ENCODE results near the gene FBXO38. TPM values are rescaled to one million over a fixed set of nuclear protein-coding genes. Genes with fewer than 3 reads are reported as not detected.

Gene FBXO38
- total RNA-seq, 1 donor from 2014 or later: 65.0 TPM

DNA sequence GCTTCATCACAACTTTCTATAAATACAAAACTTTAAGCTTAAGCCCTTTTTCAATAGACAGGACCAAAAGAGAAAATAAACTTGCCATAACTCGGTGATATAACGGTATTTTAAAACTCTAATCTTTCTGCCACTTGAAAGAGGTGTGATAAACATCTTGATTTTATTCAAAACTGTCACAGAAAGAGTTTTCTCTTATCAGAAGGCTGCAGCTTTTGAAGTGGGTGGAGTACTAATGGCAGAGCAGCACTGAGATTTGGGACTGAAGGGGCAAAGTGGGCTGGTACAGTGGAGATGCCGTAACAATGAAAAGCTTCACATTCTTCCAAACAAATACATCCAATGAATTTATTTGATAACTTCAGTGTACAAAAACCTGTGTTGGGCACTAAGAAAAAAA is 92.5 kb downstream of the FBXO38 start:
- peaks cover 6% of the 10 kb centered on the region for H3K4me1 Mint-ChIP-seq (ENCODE audit: low read depth)
- no peak for DNase-seq (ENCODE audit: low spot score, unreplicated experiment)
- H3K9me3 Mint-ChIP-seq (ENCODE audit: low read depth): no peaks in the 10 kb centered on the region
- H3K27me3 Mint-ChIP-seq: peaks cover 2% of the 10 kb centered on the region
- H3K36me3 Mint-ChIP-seq (ENCODE audit: insufficient read depth): no peaks in the 10 kb centered on the region
- H3K27ac Mint-ChIP-seq: no peak overlapping the region
- H3K4me3 Mint-ChIP-seq (ENCODE audit: low read depth): no peak overlapping the region
- TF ChIP-seq, protein P1, sequence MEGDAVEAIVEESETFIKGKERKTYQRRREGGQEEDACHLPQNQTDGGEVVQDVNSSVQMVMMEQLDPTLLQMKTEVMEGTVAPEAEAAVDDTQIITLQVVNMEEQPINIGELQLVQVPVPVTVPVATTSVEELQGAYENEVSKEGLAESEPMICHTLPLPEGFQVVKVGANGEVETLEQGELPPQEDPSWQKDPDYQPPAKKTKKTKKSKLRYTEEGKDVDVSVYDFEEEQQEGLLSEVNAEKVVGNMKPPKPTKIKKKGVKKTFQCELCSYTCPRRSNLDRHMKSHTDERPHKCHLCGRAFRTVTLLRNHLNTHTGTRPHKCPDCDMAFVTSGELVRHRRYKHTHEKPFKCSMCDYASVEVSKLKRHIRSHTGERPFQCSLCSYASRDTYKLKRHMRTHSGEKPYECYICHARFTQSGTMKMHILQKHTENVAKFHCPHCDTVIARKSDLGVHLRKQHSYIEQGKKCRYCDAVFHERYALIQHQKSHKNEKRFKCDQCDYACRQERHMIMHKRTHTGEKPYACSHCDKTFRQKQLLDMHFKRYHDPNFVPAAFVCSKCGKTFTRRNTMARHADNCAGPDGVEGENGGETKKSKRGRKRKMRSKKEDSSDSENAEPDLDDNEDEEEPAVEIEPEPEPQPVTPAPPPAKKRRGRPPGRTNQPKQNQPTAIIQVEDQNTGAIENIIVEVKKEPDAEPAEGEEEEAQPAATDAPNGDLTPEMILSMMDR (IDR thresholded peaks at IDR 0.05; ENCODE audit: unreplicated experiment): no peak

DNA sequence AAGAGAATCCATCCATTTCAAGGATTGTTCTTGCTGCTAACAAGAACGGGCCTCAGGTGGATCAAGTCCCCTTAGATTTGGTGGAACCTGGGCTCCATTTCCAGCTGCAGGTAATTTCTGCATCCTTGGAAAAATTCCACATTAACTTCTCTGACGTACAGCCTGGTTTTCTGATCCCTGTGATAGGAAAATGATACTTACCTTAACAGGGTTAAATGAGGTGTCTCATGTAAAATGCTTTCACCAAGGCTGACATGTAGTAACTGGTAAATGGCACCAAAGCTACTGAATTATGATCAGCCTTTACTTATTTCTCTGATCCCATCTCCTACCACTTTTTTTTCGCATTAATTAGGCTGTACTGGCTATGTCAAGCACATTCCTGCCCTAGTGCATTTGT is 93.7 kb downstream of the FBXO38 start:
- peaks cover 6% of the 10 kb centered on the region for H3K4me1 Mint-ChIP-seq (ENCODE audit: low read depth)
- peaks cover 12% of the 10 kb centered on the region for H3K27me3 Mint-ChIP-seq
- DNase-seq (ENCODE audit: low spot score, unreplicated experiment): no peak
- H3K9me3 Mint-ChIP-seq (ENCODE audit: low read depth): no peaks in the 10 kb centered on the region
- no peak overlapping the region for H3K27ac Mint-ChIP-seq
- H3K4me3 Mint-ChIP-seq (ENCODE audit: low read depth): no peak overlapping the region
- no peaks in the 10 kb centered on the region for H3K36me3 Mint-ChIP-seq (ENCODE audit: insufficient read depth)
- TF ChIP-seq, protein P1 (IDR thresholded peaks at IDR 0.05; ENCODE audit: unreplicated experiment): no peak

DNA sequence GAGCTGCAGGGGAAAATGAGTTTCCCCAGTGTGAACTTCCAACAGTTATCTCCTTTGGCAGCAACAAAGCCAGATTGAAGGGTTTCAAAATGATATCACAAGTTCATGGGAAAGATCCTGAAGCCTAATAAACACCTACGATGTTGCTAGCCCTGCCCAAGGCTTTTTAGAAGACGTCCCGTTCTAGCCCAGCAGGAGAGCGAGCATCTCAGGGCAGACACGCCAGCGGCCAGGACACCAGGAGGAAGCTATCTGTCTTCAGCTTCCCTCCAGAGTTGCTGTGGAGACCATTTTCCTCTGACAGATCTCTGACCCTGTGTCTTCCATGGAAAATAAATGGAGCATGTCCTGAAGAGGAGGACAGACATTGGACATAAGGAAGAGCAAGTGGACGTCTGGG is 98.4 kb downstream of the FBXO38 start:
- Mint-ChIP-seq H3K27me3 (peaks cover 47% of the 10 kb centered on the region), H3K9me3 (ENCODE audit: low read depth) (no peaks in the 10 kb centered on the region), H3K27ac (no peak overlapping the region), H3K4me3 (ENCODE audit: low read depth) (no peak overlapping the region), H3K4me1 (ENCODE audit: low read depth) (peaks cover 3% of the 10 kb centered on the region), H3K36me3 (ENCODE audit: insufficient read depth) (no peaks in the 10 kb centered on the region)
- no peak for DNase-seq (ENCODE audit: low spot score, unreplicated experiment)
- TF ChIP-seq, protein P1 (IDR thresholded peaks at IDR 0.05; ENCODE audit: unreplicated experiment): no peak

DNA sequence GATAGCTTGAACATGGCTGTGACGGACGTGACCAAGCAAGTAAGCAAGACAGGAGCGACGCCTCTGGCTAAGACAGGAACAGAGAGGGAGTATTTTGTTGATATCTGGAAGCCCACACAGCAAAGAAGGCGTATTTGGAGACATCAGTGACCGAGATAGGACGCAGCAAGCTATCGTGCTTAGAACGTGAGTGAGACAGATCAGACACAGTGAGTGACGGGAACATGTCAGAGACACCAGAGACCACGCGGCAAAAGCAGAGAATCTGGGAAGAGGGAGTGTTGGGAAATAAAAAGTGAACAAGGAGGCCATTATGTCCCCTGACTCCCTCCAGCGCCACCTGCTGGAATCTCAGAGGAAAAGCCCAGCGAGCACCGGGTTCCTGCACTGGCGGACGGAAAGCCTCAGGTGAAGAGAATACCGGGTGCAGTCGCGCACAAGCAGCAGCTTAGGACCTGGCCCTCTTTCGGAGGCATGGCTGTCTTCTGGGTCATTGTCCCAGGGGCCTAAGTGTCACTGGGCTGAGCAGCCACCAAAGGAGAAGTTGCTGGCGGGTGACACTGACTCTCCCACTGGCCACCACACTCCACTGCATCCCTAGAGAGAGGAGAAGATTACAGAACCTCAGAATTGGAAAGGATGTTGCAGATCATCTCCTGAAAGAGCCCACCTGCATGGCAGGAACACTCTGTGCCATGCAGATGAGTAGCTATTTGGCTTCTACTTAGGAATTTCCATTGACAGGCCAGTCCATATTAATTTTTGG is 99.1 kb downstream of the FBXO38 start:
- Mint-ChIP-seq H3K36me3 (ENCODE audit: insufficient read depth) (no peaks in the 10 kb centered on the region), H3K4me1 (ENCODE audit: low read depth) (no peaks in the 10 kb centered on the region), H3K4me3 (ENCODE audit: low read depth) (no peak overlapping the region), H3K9me3 (ENCODE audit: low read depth) (no peaks in the 10 kb centered on the region), H3K27ac (no peak overlapping the region), H3K27me3 (peaks cover 53% of the 10 kb centered on the region)
- DNase-seq (ENCODE audit: low spot score, unreplicated experiment): peak; percentile 44
- TF ChIP-seq, protein P1 (IDR thresholded peaks at IDR 0.05; ENCODE audit: unreplicated experiment): peak; percentile 72

DNA sequence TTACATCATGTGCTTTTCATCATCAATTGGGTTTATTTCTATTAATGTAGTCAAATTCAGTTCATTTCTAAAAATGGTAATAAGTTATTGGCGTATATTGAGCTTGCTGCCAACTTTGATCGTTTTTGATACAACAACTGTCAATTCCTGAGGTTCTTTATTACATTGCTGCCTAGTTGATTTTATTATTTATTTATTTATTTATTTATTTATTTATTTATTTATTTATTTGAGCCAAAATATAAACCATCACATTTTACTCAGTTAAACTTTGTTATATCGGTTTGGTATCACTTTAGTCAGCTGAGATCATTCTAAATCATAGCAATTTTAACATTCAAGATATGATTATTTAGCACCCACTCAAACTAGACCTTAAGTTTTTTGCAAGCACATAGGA is 100.0 kb downstream of the FBXO38 start:
- Mint-ChIP-seq H3K4me1 (ENCODE audit: low read depth) (peaks cover 2% of the 10 kb centered on the region), H3K27me3 (peaks cover 53% of the 10 kb centered on the region), H3K36me3 (ENCODE audit: insufficient read depth) (no peaks in the 10 kb centered on the region), H3K27ac (no peak overlapping the region), H3K4me3 (ENCODE audit: low read depth) (no peak overlapping the region), H3K9me3 (ENCODE audit: low read depth) (no peaks in the 10 kb centered on the region)
- TF ChIP-seq, protein P1 (IDR thresholded peaks at IDR 0.05; ENCODE audit: unreplicated experiment): no peak
- no peak for DNase-seq (ENCODE audit: low spot score, unreplicated experiment)
